ENCODE results near the gene ZSWIM2. TPM values are rescaled to one million over a fixed set of nuclear protein-coding genes. Genes with fewer than 3 reads are reported as not detected.
"Not testable (repeated sequence)": the region's sequence is repeated elsewhere in the genome, so short reads cannot be mapped to it uniquely, and the experiment has no call there.

ZSWIM2 gene
- total RNA-seq, 4 donors from 2014 or later: not detected

DNA sequence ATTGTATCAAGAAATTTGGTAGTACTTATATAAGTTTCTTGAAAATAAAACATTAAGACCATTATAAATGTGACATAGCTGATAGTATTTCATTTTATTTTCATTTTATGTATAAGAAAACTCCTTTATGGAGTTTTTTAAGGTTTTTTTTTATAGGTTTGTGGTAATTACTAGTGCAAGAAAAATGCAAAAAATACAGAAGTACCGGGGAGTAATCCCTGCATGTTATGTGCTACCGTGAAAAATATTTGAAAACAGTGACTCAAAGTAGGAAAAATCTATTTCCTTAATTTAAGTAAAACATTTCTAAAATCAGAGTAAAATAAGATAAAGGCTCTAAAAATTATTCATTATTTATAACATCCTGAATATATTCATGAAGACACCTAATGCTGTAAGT, 21.6 kb downstream of the ZSWIM2 start:
- H3K36me3 ChIP-seq: no peaks in the 10 kb centered on the region
- no peak for ATAC-seq
- no peak overlapping the region for H3K4me3 ChIP-seq
- H3K27me3 ChIP-seq: no peaks in the 10 kb centered on the region
- no peaks in the 10 kb centered on the region for H3K9me3 ChIP-seq
- TF ChIP-seq EP300 (IDR thresholded peaks at IDR 0.05) (no peak), POLR2A (IDR thresholded peaks at IDR 0.05) (no peak), POLR2AphosphoS5 (IDR thresholded peaks at IDR 0.05) (no peak)
- TF ChIP-seq, protein P1, sequence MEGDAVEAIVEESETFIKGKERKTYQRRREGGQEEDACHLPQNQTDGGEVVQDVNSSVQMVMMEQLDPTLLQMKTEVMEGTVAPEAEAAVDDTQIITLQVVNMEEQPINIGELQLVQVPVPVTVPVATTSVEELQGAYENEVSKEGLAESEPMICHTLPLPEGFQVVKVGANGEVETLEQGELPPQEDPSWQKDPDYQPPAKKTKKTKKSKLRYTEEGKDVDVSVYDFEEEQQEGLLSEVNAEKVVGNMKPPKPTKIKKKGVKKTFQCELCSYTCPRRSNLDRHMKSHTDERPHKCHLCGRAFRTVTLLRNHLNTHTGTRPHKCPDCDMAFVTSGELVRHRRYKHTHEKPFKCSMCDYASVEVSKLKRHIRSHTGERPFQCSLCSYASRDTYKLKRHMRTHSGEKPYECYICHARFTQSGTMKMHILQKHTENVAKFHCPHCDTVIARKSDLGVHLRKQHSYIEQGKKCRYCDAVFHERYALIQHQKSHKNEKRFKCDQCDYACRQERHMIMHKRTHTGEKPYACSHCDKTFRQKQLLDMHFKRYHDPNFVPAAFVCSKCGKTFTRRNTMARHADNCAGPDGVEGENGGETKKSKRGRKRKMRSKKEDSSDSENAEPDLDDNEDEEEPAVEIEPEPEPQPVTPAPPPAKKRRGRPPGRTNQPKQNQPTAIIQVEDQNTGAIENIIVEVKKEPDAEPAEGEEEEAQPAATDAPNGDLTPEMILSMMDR (IDR thresholded peaks at IDR 0.05): no peak
- no peaks in the 10 kb centered on the region for H3K4me1 ChIP-seq
- 75 to 80% methylated on average over 2 of the region's 2 CpGs for WGBS, 2 donors (ENCODE audit: low coverage in 1 of 2)
- no peak overlapping the region for H3K27ac ChIP-seq

- no peak for ATAC-seq
- no peaks in the 10 kb centered on the region for H3K4me1 ChIP-seq
- no peaks in the 10 kb centered on the region for H3K27me3 ChIP-seq
- TF ChIP-seq EP300 (IDR thresholded peaks at IDR 0.05) (no peak), POLR2AphosphoS5 (IDR thresholded peaks at IDR 0.05) (no peak), POLR2A (IDR thresholded peaks at IDR 0.05) (no peak)
- TF ChIP-seq, protein P1 (IDR thresholded peaks at IDR 0.05): no peak
- H3K9me3 ChIP-seq: no peaks in the 10 kb centered on the region
- 44 to 68% methylated on average over 2 of the region's 2 CpGs for WGBS, 2 donors (ENCODE audit: low coverage in 1 of 2)
- H3K36me3 ChIP-seq: no peaks in the 10 kb centered on the region
- H3K4me3 ChIP-seq: no peak overlapping the region
- H3K27ac ChIP-seq: no peak overlapping the region
These were observed 26.6 kb downstream of the ZSWIM2 start for GRCh38 chr2:186822323-186822722.

- no peaks in the 10 kb centered on the region for H3K36me3 ChIP-seq
- WGBS, 2 donors (ENCODE audit: low coverage in 1 of 2): 76 to 86% methylated on average over 1 to 5 of the region's 7 CpGs
- no peak overlapping the region for H3K4me3 ChIP-seq
- no peak for TF ChIP-seq POLR2AphosphoS5 (IDR thresholded peaks at IDR 0.05)
- no peak for TF ChIP-seq POLR2A (IDR thresholded peaks at IDR 0.05)
- no peak for TF ChIP-seq EP300 (IDR thresholded peaks at IDR 0.05)
- TF ChIP-seq, protein P1 (IDR thresholded peaks at IDR 0.05): no peak
- no peak for ATAC-seq
- no peaks in the 10 kb centered on the region for H3K4me1 ChIP-seq
- no peak overlapping the region for H3K27ac ChIP-seq
- H3K27me3 ChIP-seq: no peaks in the 10 kb centered on the region
- H3K9me3 ChIP-seq: peaks cover 0 to 8% (median 0%) of the 10 kb centered on the region in 3 donors
These were observed 28.7 kb downstream of the ZSWIM2 start for GRCh38 chr2:186820303-186820702.

GRCh38 chr2:186811760-186812159, 37.2 kb downstream of the ZSWIM2 start:
- 85 to 100% methylated on average over 1 to 3 of the region's 6 CpGs for WGBS, 2 donors (ENCODE audit: low coverage in 1 of 2)
- not testable (repeated sequence) for H3K27ac ChIP-seq, ATAC-seq, H3K4me3 ChIP-seq, H3K4me1 ChIP-seq, H3K36me3 ChIP-seq, H3K9me3 ChIP-seq, H3K27me3 ChIP-seq

GRCh38 chr2:186806591-186806990, 42.4 kb downstream of the ZSWIM2 start:
- no peak for ATAC-seq

DNA sequence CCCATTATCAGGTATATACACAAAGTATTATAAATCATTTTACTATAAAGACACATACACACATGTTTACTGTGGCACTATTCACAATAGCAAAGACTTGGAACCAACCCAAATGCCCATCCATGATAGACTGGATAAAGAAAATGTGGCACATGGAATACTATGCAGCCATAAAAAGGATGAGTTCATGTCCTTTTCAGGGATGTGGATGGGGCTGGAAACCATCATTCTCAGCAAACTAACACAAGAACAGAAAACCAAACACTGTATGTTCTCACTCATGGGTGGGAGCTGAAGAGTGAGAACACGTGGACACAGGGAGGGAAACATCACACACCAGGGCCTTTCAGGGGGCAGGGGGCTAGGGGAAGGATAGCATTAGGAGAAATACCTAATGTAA, 50.4 kb downstream of the ZSWIM2 start:
- not testable (repeated sequence) for H3K4me1 ChIP-seq, H3K27ac ChIP-seq, H3K27me3 ChIP-seq, ATAC-seq, H3K4me3 ChIP-seq, H3K9me3 ChIP-seq, H3K36me3 ChIP-seq
- 80% methylated on average over 1 of the region's 1 CpG for WGBS, 2 donors (ENCODE audit: low coverage in 1 of 2)

More at GRCh38 chr2:186806591-186806990, 42.4 kb downstream of the ZSWIM2 start:
- TF ChIP-seq POLR2A (IDR thresholded peaks at IDR 0.05): no peak
- TF ChIP-seq, protein P1 (IDR thresholded peaks at IDR 0.05): no peak
- TF ChIP-seq POLR2AphosphoS5 (IDR thresholded peaks at IDR 0.05): no peak
- no peak for TF ChIP-seq EP300 (IDR thresholded peaks at IDR 0.05)
- WGBS, 2 donors (ENCODE audit: low coverage in 1 of 2): 83% methylated on average over 1 of the region's 1 CpG
- H3K4me3 ChIP-seq: no peak overlapping the region
- no peaks in the 10 kb centered on the region for H3K27me3 ChIP-seq
- no peaks in the 10 kb centered on the region for H3K9me3 ChIP-seq
- H3K4me1 ChIP-seq: no peaks in the 10 kb centered on the region
- no peaks in the 10 kb centered on the region for H3K36me3 ChIP-seq
- no peak overlapping the region for H3K27ac ChIP-seq
